ENCODE data around the gene AUP1. TPM values are rescaled to one million over a fixed set of nuclear protein-coding genes. Genes with fewer than 3 reads are reported as not detected.

AUP1 gene
- total and polyA plus RNA-seq, 2 of the 8 experiments (the other 6 are each of a cell fraction or from before 2014, with no cell fraction given), result 83.4 to 121 TPM

GRCh38 chr2:74512744-74513604 is 16.5 kb downstream of the AUP1 start:
- Histone ChIP-seq H3K27ac (ENCODE audit: low read depth, low read length) (no peak overlapping the region), H3K4me1 (replicated peaks in 1 of 4; ENCODE audit: control insufficient read depth in 3 of 4, insufficient read depth in 4 of 4, low read length in 3 of 4) (peaks cover 2 to 24% (median 10%) of the 10 kb centered on the region in 4 experiments), H4K8ac (ENCODE audit: extremely low read depth, insufficient read depth, low read length) (peak overlapping the region; percentile 60; the same call in 1 of the 2 replicates), H3K56ac (replicated peaks; ENCODE audit: insufficient read length, low read depth, low read length) (no peak overlapping the region), H3K36me3 (ENCODE audit: control insufficient read depth in 2 of 4, insufficient read depth in 4 of 4, low read length in 3 of 4) (peaks cover 0 to 19% (median 0%) of the 10 kb centered on the region in 4 experiments; a peak in 1 of 8 replicates), H3K4me2 (ENCODE audit: insufficient read depth in 1 of 2, low read depth in 2 of 2, low read length in 2 of 2) (peak overlapping the region; percentile 63 to 88), H4K20me1 (replicated peaks in 1 of 2; ENCODE audit: control insufficient read depth in 1 of 2, insufficient read depth in 2 of 2, low read length in 2 of 2) (peaks cover 2 to 4% of the 10 kb centered on the region in 2 experiments), H3K9me3 (ENCODE audit: insufficient read depth in 2 of 2, low read depth in 1 of 2, low read length in 1 of 2) (peaks cover 7 to 12% of the 10 kb centered on the region in 2 experiments), H3K79me1 (ENCODE audit: low read depth, low read length) (no peaks in the 10 kb centered on the region), H2BK12ac (ENCODE audit: low read depth, low read length) (peak overlapping the region; percentile 68; the same call in 1 of the 2 replicates), H3K4me3 (ENCODE audit: extremely low read depth in 1 of 4, insufficient read depth in 2 of 4, low read depth in 3 of 4, low read length in 4 of 4) (peak overlapping the region in 2 of 4 experiments; percentile 28 to 62; a peak in 5 of 8 replicates), H3K14ac (ENCODE audit: insufficient read length) (no peak overlapping the region), H3K79me2 (ENCODE audit: control insufficient read depth in 1 of 2, insufficient read depth in 2 of 2, low read length in 2 of 2) (no peaks in the 10 kb centered on the region), H2BK5ac (ENCODE audit: low read depth, low read length) (no peak overlapping the region), H3K4ac (replicated peaks; ENCODE audit: insufficient read length, low read depth, low read length) (no peak overlapping the region), H3K27me3 (replicated peaks in 1 of 4; ENCODE audit: control insufficient read depth in 3 of 4, extremely low read depth in 1 of 4, insufficient read depth in 3 of 4, low read length in 3 of 4) (peaks cover 78 to 97% (median 92%) of the 10 kb centered on the region in 4 experiments), H3K9ac (replicated peaks in 1 of 4; ENCODE audit: extremely low read depth in 1 of 4, low read depth in 3 of 4, low read length in 3 of 4) (no peak overlapping the region), H3K23ac (ENCODE audit: insufficient read length) (no peak overlapping the region), H3K18ac (ENCODE audit: extremely low read depth, low read length) (peak overlapping the region; percentile 60; the same call in 1 of the 2 replicates), H2BK20ac (ENCODE audit: low read length) (no peak overlapping the region), H2AFZ (ENCODE audit: low read length) (no peak overlapping the region), H2BK15ac (ENCODE audit: low read length) (no peak overlapping the region), H2AK5ac (ENCODE audit: low read depth, low read length) (0 out of 2 replicates have a peak overlapping the region, but pooled peaks have one; percentile 39), H4K5ac (ENCODE audit: insufficient read length, low read depth, low read length) (no peak overlapping the region), H4K91ac (replicated peaks; ENCODE audit: insufficient read length, low read length) (no peak overlapping the region), H2BK120ac (replicated peaks; ENCODE audit: low read depth, low read length) (no peak overlapping the region), H3K23me2 (ENCODE audit: low read depth, low read length) (peaks cover 16% of the 10 kb centered on the region)
- CTCF ChIA-PET (ENCODE audit: partially characterized antibody), result interaction anchor here (0.6 to 4.2 kb wide), 8 partner anchors 9 to 929 kb away, joined by 3 to 20 read pairs (median 4); partner anchors contain the start of genes AUP1 and HTRA2
- no peak for FAIRE-seq
- TF ChIP-seq TCF12 (IDR thresholded peaks at IDR 0.05; ENCODE audit: low read depth, low read length), result no peak
- no peak for TF ChIP-seq RNF2 (IDR thresholded peaks at IDR 0.05; ENCODE audit: borderline replicate concordance, low read depth, low read length, missing control alignments, poor library complexity, severe bottlenecking)
- no peak for TF ChIP-seq TEAD4 (IDR thresholded peaks at IDR 0.05; ENCODE audit: low read depth, low read length)
- TF ChIP-seq CHD2 (IDR thresholded peaks at IDR 0.05; ENCODE audit: low read length), result no peak
- no peak for TF ChIP-seq SAP30 (IDR thresholded peaks at IDR 0.05; ENCODE audit: insufficient read depth, insufficient replicate concordance, low read length)
- peak; percentile 19; the same call in 1 of the 2 replicates for TF ChIP-seq MAX (IDR thresholded peaks at IDR 0.05)
- peak in 1 of 2 experiments; percentile 55 for DNase-seq (ENCODE audit: low read depth in 1 of 2, low spot score in 2 of 2)
- POLR2A ChIA-PET (ENCODE audit: partially characterized antibody), result interaction anchor here (0.8 to 6.7 kb wide), 7 partner anchors 10 to 55 kb away, joined by 3 to 63 read pairs (median 6); partner anchors contain the start of genes AUP1, DQX1, HTRA2 and LBX2
- WGBS, 2 experiments (ENCODE audit: extremely low coverage in 1 of 2, insufficient coverage in 1 of 2, insufficient read length in 1 of 2, insufficient replicate concordance in 2 of 2, low coverage in 1 of 2, low lambda C conversion rate in 2 of 2, missing lambda C conversion rate in 1 of 2), result 12% methylated on average over 12 of the region's 36 CpGs; no CpG with 5 or more reads in 1 of the 2 experiments
